Chondrocyte (in vitro differentiated cells): ENCODE measurements around the gene HES5. TPM values are rescaled to one million over a fixed set of nuclear protein-coding genes. Genes with fewer than 3 reads are reported as not detected.
"Not testable (repeated sequence)": the region's sequence is repeated elsewhere in the genome, so short reads cannot be mapped to it uniquely, and the experiment has no call there.

Experiments used
- DNase-seq: peaks from one replicate; pipeline ENCODE4 v3.0.0; 2021; ENCODE audit warnings: mixed read lengths, low spot score
- H3K27ac Mint-ChIP-seq: one replicate; pipeline ENCODE4 v1.8.0; 2021; ENCODE audit warnings: mild to moderate bottlenecking, moderate library complexity, mixed read lengths; ENCODE audit not compliant: unreplicated experiment
- H3K27me3 Mint-ChIP-seq: 2 replicates; pipeline ENCODE4 v1.8.0; 2021; ENCODE audit warnings: low read depth, mixed read lengths
- H3K36me3 Mint-ChIP-seq: 2 replicates; pipeline ENCODE4 v1.8.0; 2021; ENCODE audit warnings: low read depth, mixed read lengths
- H3K4me1 Mint-ChIP-seq: 2 replicates; pipeline ENCODE4 v1.8.0; 2021; ENCODE audit warnings: low read depth, mild to moderate bottlenecking, mixed read lengths
- H3K4me3 Mint-ChIP-seq: one replicate; pipeline ENCODE4 v1.8.0; 2021; ENCODE audit warnings: mild to moderate bottlenecking, moderate library complexity, mixed read lengths; ENCODE audit not compliant: unreplicated experiment
- H3K9me3 Mint-ChIP-seq: 2 replicates; pipeline ENCODE4 v1.8.0; 2021; ENCODE audit warnings: low read depth, mixed read lengths
- CTCF ChIP-seq: fragments of 200-600 bp; sonication (generic); IDR thresholded peaks from 2 replicates; pipeline ENCODE4 v1.5.0; 2021; ENCODE audit warnings: antibody characterized with exemption, mild to moderate bottlenecking, moderate library complexity
- long read RNA-seq: library from polyadenylated mRNA; stranded (forward); transcript quantifications from one replicate; pipeline ENCODE4 v2.0.0, GENCODE V29; 2021
- total RNA-seq: library from RNA; stranded (reverse); gene quantifications from 3 replicates; pipeline ENCODE4 v1.2.1, GENCODE V29; 2021

The HES5 gene, protein sequence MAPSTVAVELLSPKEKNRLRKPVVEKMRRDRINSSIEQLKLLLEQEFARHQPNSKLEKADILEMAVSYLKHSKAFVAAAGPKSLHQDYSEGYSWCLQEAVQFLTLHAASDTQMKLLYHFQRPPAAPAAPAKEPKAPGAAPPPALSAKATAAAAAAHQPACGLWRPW
- total RNA-seq = not detected in 3 replicates
- long read RNA-seq = 0 reads

DNA sequence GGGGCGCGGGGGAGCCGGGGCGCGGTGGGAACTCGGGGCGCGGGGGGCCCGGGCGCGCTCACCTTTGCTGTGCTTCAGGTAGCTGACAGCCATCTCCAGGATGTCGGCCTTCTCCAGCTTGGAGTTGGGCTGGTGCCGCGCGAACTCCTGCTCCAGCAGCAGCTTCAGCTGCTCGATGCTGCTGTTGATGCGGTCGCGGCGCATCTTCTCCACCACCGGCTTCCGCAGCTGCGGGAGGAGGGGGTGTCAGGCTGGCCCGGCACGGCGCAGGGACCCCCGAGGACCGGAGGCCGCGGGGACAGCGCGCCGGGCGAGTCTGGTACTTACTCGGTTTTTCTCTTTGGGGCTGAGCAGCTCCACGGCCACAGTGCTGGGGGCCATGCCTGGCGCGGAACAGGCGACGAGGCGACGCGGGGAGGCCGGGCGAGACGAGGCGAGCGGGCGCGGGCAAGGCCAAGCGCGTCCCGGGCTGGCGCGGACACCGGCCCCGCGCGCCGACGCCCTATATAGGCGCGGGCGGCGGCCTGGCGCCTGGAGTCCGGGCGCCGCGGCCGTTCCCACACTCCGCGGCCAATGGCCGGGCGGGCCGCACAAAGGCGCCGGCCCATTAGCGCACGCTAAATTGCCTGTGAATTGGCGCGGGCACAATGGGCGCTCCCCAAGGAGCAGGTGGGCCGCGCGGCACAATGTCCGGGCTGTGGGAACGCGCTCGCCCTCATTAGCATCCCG lies at the start of gene HES5:
HES5 (minus strand) TSS at position 480 of the 729 bp plus-strand sequence; CDS start at position 381, 99 bp downstream.
- DNase-seq = no peak
- Mint-ChIP-seq H3K27ac (no peak within 1 kb of the TSS), H3K27me3 (peaks cover 2% of the 10 kb centered on the region), H3K4me3 (peak within 1 kb of the TSS; percentile 36), H3K9me3 (no peaks in the 10 kb centered on the region), H3K4me1 (peaks cover 40% of the 10 kb centered on the region), H3K36me3 (no peaks in the 10 kb centered on the region)
- no peak for TF ChIP-seq CTCF

DNA sequence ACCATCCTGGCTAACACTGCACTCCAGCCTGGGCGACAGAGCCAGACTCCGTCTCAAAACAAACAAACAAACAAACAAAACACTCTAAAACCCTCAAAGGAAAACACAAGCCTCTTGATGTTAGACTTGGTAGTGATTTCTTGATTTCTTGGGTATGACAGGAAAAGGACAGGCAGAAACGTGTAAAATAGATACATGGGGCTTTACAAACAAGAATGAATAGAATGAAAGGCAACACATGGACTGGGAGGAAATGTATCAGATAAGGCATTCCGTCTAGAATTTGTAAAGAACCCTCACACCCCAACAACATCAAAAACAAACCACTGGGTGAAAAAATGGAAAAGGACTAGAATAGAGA lies 48.7 kb upstream of the HES5 start:
- DNase-seq = no peak
- Mint-ChIP-seq H3K36me3 (no peaks in the 10 kb centered on the region), H3K27me3 (no peaks in the 10 kb centered on the region), H3K4me1 (peaks cover 3% of the 10 kb centered on the region), H3K4me3 (no peak overlapping the region), H3K27ac (no peak overlapping the region), H3K9me3 (peaks cover 5% of the 10 kb centered on the region)
- TF ChIP-seq CTCF = no peak

DNA sequence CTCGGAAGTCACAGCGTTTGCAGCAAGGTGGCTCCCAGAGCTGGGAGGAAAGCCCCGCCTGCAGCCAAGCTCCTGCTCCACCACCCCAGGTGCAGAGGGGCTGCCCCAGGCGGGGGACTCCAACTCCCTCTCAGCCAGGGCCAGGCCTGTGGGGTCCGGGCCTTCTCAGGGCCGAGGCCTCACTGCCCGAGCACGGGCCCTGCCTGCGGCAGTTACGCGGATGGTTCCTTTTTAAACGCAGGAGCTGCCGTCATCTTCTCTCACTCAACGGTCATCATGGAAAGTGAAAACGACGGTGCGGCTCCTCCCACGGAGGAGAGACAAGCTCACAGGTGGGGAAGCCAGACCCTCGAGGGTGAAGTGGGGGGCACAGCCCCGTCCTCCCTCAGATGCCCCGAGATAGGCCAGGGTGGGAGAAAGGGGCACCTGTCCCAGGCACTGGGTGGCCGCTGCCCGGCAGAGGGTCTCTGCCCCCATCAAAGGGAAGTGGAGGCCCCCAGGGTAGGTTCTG lies 47.6 kb upstream of the HES5 start:
- not testable (repeated sequence) for H3K4me3 Mint-ChIP-seq, H3K27me3 Mint-ChIP-seq, H3K36me3 Mint-ChIP-seq, H3K27ac Mint-ChIP-seq, H3K4me1 Mint-ChIP-seq
- peak; percentile 55 for DNase-seq
- H3K9me3 Mint-ChIP-seq = peaks cover 14% of the 10 kb centered on the region

DNA sequence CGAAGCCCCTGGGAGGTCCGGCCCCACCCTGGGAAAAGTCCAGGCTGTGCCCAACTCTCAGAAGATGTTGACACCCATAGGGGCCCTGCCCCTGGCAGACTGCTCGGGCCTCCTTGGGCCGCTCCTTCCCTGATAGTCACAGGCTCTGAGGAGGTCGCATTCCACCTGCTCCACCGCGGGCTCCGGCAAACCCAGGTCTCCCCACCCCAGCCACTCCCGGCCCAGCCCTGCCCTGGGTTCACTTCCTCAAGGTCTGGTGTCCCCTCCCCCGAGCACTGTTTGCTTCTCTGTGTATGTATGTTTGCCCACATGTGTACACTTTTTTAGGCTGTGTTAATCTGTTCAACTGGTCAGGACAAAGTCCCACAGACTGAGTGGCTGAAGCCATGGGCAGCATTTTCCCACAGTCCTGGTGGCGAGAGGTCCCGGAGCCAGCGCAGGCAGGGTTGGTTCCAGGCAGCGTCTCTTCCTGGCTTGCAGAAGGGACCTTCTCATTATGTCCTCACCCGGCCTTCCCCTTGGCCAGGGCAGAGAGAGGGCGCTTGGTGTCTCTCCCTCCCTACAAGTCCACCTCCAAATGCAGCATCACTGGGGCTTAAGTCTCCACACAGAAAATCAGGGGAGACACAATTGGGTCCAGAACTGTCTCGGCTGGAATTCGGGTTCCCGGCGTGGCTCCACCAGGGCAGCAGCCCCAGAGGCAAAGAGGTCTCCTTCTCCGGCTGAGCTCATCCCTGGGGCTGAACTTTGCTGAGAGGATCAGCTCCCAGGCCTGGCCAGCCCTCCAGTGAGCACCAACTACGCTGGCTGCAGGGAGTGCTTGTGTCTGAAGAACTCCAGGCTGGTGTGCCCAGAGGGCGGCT lies 46.0 kb upstream of the HES5 start:
- Mint-ChIP-seq H3K4me1 (no peaks in the 10 kb centered on the region), H3K4me3 (no peak overlapping the region), H3K27ac (no peak overlapping the region), H3K27me3 (peaks cover 5% of the 10 kb centered on the region), H3K36me3 (peaks cover 3% of the 10 kb centered on the region), H3K9me3 (peaks cover 14% of the 10 kb centered on the region)
- no peak for TF ChIP-seq CTCF
- peak; percentile 73 for DNase-seq

GRCh38 chr1:2574350-2574749 lies 44.3 kb upstream of the HES5 start:
- Mint-ChIP-seq H3K4me3 (no peak overlapping the region), H3K9me3 (peaks cover 14% of the 10 kb centered on the region), H3K4me1 (no peaks in the 10 kb centered on the region), H3K36me3 (peaks cover 3% of the 10 kb centered on the region), H3K27me3 (peaks cover 7% of the 10 kb centered on the region), H3K27ac (no peak overlapping the region)
- TF ChIP-seq CTCF = no peak
- DNase-seq = no peak
